Tibial nerve (tissue), 3 donors: ENCODE measurements around the gene MRPL40.

Source experiments
- CTCF ChIP-seq, 5 experiments: fragments of 200-600 bp in 3 of 5; fragments of 450-650 bp in 2 of 5; sonication (generic) in 3 of 5; IDR thresholded peaks; one replicate each; pipeline ENCODE4 v1.5.1; 2016 to 2019; ENCODE audit warnings: antibody characterized with exemption in 5 of 5, mild to moderate bottlenecking in 3 of 5, moderate library complexity in 2 of 5
- POLR2A ChIP-seq, 2 donors: fragments of 450-650 bp; IDR thresholded peaks; one replicate each; pipeline ENCODE4 v1.6.1; 2017; ENCODE audit warnings: antibody characterized with exemption in 2 of 2, mild to moderate bottlenecking in 2 of 2, moderate library complexity in 2 of 2

GRCh38 chr22:19480789-19481188, 48.4 kb downstream of the MRPL40 start:
- TF ChIP-seq CTCF (IDR thresholded peaks at IDR 0.05) (no peak), POLR2A (IDR thresholded peaks at IDR 0.05) (no peak)
